ENCODE data around the gene JPH3. TPM values are rescaled to one million over a fixed set of nuclear protein-coding genes. Genes with fewer than 3 reads are reported as not detected.

The JPH3 gene
- total RNA-seq, 1 experiment from 2014 or later, result 2.6 TPM

GRCh38 chr16:87615621-87616041, 13.3 kb downstream of the JPH3 start:
- in situ Hi-C loops (cut with HindIII; ENCODE audit: low pct_unique_long_range_greater_than_20kb, low sequenced_read_pairs), result no loop called here
- no peak for DNase-seq (ENCODE audit: low read depth, low spot score)

DNA sequence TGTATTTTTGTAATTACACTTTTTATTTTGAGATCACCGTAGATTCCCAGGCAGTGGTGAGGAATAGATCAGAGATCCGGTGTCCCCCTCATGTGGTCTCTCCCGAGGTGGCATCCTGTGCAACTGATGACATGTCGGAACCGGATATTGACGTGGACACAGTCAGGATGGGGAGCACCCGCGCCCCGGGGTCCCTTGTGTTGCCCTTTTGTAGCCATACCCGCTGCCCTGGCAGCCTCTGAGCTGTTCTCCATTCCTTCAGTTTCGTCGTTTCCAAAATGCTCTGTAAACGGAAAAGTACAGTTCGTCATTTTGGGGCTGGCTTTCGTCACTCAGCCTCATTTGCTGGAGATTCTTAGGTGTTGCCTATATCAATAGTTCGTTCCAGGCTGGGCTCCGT, 14.2 kb downstream of the JPH3 start:
- in situ Hi-C loops (cut with HindIII; ENCODE audit: low pct_unique_long_range_greater_than_20kb, low sequenced_read_pairs), result no loop called here

DNA sequence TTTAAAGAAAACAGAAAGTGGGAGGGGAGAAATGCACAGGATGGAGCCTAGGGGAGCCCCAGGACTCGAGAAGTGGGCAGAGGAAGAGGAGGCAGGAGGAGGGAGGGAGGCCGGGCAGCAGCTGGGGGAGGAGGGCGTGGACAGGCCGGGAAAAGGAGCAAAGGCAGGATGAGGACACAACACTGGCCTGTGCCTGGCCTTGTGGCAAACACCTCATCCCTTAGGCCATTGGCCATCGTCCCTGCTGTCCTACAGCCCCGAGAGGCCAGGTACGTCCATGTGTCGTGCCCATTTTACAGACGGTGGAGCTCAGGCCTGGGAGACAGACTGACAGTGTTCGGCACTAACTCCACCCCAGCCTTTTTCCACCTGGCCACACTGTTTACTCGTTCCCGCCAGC, 15.9 kb downstream of the JPH3 start:
- in situ Hi-C loops (cut with HindIII; ENCODE audit: low pct_unique_long_range_greater_than_20kb, low sequenced_read_pairs), result no loop called here
- DNase-seq (ENCODE audit: low read depth, low spot score), result no peak

More for the DNA sequence above, 14.2 kb downstream of the JPH3 start:
- no peak for DNase-seq (ENCODE audit: low read depth, low spot score)

DNA sequence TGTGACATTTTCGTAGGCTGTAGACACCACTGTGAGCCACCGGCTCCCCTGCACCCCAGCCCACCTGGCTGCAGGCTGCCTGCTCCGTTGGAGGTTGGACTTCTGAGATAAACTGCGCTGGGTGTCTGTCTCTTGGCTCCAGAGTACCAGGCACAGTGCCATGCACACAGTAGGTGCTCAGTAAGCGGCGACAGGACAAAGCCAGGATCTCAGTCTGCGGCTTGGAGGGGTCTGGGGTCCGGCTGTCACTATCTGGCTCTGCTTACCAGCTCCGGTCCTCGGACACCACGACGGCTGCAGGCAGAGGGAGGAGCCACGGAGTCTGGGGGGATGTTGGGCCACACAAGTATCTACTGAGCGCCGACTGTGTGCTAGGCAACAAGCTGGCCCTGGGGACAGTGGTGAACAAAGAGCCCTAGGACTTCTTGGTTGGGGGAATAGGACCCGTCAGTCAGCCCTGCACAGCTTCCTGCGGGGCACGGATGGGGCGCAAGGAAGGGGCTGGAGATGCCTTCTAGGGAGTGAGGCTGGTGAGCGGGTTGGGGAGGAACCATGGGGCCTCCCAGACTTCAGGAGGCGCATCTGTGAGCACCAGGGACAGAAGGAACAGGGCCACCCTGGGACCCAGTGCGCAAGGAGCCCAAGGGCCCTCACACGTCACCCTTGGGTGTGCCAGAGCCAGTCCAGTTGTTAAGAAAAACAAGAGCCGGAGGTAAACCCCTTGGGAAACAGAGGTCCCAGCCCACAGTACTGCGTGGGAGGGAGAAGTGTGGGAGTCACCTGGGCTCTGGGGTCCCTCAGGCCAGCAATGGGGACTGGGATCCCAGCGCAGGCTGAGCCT, 17.3 kb downstream of the JPH3 start:
- in situ Hi-C loops (cut with HindIII; ENCODE audit: low pct_unique_long_range_greater_than_20kb, low sequenced_read_pairs), result no loop called here

DNA sequence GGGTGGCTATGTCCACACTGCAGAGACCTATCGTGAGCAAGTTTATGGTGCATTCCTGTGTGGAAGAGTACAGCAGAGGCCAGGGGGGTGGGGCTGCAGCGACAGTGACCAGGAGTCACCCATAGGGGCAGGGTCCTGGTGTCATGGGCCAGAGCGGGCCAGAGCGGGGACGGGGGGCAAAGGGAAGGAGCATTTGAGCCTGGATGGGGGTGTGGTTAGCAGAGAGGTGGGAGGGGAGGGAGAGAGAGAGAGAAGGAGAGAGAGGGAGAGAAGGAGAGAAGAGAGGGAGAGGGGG, 17.8 kb downstream of the JPH3 start:
- DNase-seq (ENCODE audit: low read depth, low spot score), result no peak
- in situ Hi-C loops (cut with HindIII; ENCODE audit: low pct_unique_long_range_greater_than_20kb, low sequenced_read_pairs), result no loop called here

More for the DNA sequence above, 17.3 kb downstream of the JPH3 start:
- no peak for DNase-seq (ENCODE audit: low read depth, low spot score)

DNA sequence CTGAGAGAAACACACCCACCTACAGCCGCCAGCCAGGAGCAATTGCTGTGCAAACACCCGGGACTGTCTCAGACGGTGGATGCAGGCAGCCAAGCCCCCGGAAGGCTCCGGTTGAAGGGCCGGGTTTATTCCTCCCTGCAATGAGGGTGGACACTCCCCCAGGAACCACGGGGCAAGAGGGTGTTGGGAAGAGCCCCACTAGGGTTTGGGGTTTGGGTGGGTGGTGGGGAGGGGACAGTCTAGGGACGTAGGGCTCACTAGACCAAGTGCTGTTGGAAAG, 19.2 kb downstream of the JPH3 start:
- DNase-seq (ENCODE audit: low read depth, low spot score), result no peak
- in situ Hi-C loops (cut with HindIII; ENCODE audit: low pct_unique_long_range_greater_than_20kb, low sequenced_read_pairs), result no loop called here

GRCh38 chr16:87621976-87622713, 19.8 kb downstream of the JPH3 start:
- no peak for DNase-seq (ENCODE audit: low read depth, low spot score)

GRCh38 chr16:87622756-87623319, 20.5 kb downstream of the JPH3 start:
- in situ Hi-C loops (cut with HindIII; ENCODE audit: low pct_unique_long_range_greater_than_20kb, low sequenced_read_pairs), result no loop called here
- no peak for DNase-seq (ENCODE audit: low read depth, low spot score)

More at GRCh38 chr16:87621976-87622713, 19.8 kb downstream of the JPH3 start:
- in situ Hi-C loops (cut with HindIII; ENCODE audit: low pct_unique_long_range_greater_than_20kb, low sequenced_read_pairs), result no loop called here

GRCh38 chr16:87625241-87625797, 23.0 kb downstream of the JPH3 start:
- in situ Hi-C loops (cut with HindIII; ENCODE audit: low pct_unique_long_range_greater_than_20kb, low sequenced_read_pairs), result no loop called here
- no peak for DNase-seq (ENCODE audit: low read depth, low spot score)

- in situ Hi-C loops (cut with HindIII; ENCODE audit: low pct_unique_long_range_greater_than_20kb, low sequenced_read_pairs), result no loop called here
- no peak for DNase-seq (ENCODE audit: low read depth, low spot score)
Observed at GRCh38 chr16:87626401-87626800, 24.1 kb downstream of the JPH3 start.

DNA sequence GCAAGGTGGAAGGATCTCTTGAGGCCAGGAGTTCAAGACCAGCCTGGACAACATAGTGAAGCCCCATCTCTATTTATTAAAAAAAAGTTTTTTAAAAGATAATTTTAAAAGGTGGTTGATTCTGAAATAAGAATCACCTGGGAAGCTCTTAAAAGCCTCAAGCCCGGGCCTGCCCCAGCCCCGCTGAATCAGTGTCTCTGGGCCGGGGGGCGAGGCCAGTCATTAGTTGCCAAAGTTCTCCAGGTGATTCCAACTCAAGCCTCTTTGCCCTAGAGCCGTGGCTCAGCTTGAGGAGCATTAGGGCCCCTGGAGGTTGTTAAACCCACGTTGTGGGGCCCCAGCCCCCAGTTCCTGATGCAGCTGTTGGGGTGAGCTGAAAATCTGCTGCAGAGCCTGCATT, 24.6 kb downstream of the JPH3 start:
- in situ Hi-C loops (cut with HindIII; ENCODE audit: low pct_unique_long_range_greater_than_20kb, low sequenced_read_pairs), result no loop called here
- DNase-seq (ENCODE audit: low read depth, low spot score), result no peak

DNA sequence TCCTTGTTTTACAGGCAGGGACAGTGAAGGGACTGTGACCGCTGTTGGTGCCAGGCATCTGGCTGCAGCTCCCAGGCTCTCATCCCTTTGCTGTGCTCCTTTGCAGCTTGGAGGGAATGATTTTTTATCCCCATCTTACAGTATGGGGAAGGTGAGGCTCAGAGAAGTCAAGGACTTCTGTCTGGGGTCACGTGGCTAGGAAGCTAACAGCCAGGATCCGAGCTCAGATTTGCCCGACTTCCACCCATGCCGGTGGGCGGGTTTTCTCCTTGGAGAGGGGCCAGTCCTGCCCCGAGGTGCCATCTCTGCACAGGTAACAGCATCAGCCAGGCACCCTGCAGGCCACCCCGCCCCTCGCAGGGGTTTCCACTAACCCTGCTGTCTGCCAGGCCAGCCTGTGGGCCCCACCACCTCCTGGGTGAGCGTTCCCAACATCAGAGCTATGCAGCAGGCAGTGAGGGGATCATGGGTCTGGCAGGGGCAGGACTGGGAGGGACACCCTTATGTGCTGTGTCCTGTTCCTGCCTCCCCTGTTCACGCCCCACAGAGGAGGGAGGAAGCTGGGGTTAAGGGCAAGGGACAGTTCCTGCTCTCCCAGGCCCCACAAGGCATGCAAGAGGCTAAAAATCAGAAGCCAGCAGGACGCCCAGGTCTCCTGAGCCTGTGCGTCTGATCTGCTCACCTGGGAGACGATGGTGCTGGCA, 25.4 kb downstream of the JPH3 start:
- no peak for DNase-seq (ENCODE audit: low read depth, low spot score)
- in situ Hi-C loops (cut with HindIII; ENCODE audit: low pct_unique_long_range_greater_than_20kb, low sequenced_read_pairs), result no loop called here

DNA sequence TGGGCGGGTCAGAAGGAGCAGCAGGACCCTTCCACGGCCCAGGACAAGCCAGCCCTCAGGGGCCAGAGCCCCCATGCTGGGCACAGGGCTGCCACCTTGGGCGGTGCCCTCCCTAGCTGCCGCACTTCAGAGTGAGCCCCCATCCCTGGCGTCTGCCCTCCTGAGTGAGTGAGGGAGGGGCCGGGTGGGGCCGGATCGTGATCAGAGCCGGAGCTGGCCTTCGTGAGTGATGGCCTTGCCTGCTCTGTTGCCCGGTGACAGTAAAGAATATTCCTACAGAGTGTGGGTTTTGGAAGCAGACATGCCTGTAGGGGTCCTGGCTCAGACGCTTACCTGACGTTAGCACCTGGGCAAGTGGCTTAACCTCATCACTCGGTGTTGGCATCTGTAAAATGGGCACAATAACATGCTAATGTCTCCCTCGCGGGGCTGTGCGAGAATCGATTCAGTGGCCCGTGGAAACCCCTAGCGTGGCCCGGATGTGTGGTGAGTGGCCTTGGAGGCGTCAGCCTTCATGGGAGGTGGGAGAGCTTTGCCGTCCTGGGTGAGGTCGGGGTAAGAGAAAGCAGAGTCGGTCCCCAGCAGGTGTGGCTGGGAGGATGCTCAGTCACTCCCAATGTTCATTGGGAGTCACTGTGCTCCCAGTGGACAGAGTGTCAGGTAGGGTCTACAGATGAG, 26.1 kb downstream of the JPH3 start:
- in situ Hi-C loops (cut with HindIII; ENCODE audit: low pct_unique_long_range_greater_than_20kb, low sequenced_read_pairs), result no loop called here
- no peak for DNase-seq (ENCODE audit: low read depth, low spot score)

- DNase-seq (ENCODE audit: low read depth, low spot score), result peak; percentile 4
- in situ Hi-C loops (cut with HindIII; ENCODE audit: low pct_unique_long_range_greater_than_20kb, low sequenced_read_pairs), result no loop called here
Observed at GRCh38 chr16:87628940-87629339, 26.6 kb downstream of the JPH3 start.

DNA sequence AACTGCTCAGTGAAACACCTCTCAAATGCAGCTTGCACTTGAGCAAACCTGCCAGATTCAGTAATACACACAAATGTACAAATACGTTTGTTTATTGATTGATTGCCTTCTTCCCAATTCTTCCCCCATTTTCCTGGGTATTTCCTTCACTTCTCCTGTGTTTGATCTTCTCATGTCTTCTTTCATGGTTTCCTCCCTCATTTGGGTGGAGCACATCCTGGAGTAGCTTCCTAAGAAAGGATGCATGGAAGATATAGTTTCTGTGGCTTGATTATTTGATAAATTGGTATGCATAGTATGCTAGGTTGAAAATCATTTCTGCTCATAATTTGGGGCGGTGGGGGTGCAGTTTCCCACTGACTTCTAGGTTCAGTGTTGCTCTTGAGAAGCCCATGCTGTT, 28.8 kb downstream of the JPH3 start:
- in situ Hi-C loops (cut with HindIII; ENCODE audit: low pct_unique_long_range_greater_than_20kb, low sequenced_read_pairs), result no loop called here
- DNase-seq (ENCODE audit: low read depth, low spot score), result no peak

GRCh38 chr16:87634411-87634810, 32.1 kb downstream of the JPH3 start:
- in situ Hi-C loops (cut with HindIII; ENCODE audit: low pct_unique_long_range_greater_than_20kb, low sequenced_read_pairs), result no loop called here
- no peak for DNase-seq (ENCODE audit: low read depth, low spot score)

DNA sequence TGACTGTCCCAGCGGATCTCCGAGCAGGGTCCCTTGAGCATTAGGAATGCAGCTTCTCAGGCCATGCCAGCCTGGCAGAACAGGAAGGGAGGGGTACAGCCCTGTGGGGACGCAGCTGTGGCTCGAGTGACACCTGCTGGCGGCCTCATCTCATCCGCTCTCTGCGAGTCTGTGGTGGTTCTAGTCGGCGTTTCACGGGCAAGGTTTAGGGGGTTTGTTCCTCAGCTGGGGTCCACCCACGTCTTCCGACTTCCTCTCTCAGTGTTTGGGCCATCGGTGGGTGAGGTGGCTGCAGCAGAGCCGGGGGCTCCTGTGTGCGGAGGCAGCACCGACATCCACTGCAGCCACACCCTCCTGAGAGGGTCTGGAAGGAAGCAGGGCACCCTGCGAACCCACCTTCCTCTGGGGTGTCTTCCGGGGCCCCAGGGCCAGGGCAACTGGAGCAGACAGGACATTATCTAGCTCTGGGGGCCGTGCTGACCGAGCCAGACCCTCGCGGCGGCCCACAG, 33.3 kb downstream of the JPH3 start:
- DNase-seq (ENCODE audit: low read depth, low spot score), result peak; percentile 62
- in situ Hi-C loops (cut with HindIII; ENCODE audit: low pct_unique_long_range_greater_than_20kb, low sequenced_read_pairs), result no loop called here
